ENCODE results near the gene KCNK10. TPM values are rescaled to one million over a fixed set of nuclear protein-coding genes. Genes with fewer than 3 reads are reported as not detected.

Gene KCNK10
- total RNA-seq, 1 donor = not detected

- H3K4me3 ChIP-seq (ENCODE audit: low read depth, low read length) = no peak overlapping the region
- TF ChIP-seq CTCF (IDR thresholded peaks at IDR 0.05; ENCODE audit: insufficient read depth, low read length) = no peak
- DNase-seq (ENCODE audit: low read depth) = no peak
Observed at GRCh38 chr14:88323523-88324199, 592 bp upstream of the KCNK10 start.

- no peak for TF ChIP-seq CTCF (IDR thresholded peaks at IDR 0.05; ENCODE audit: insufficient read depth, low read length)
- no peak overlapping the region for H3K4me3 ChIP-seq (ENCODE audit: low read depth, low read length)
- DNase-seq (ENCODE audit: low read depth) = peak; percentile 1
Observed at GRCh38 chr14:88322504-88323085, 474 bp downstream of the KCNK10 start.

- no peak overlapping the region for H3K4me3 ChIP-seq (ENCODE audit: low read depth, low read length)
- no peak for DNase-seq (ENCODE audit: low read depth)
- TF ChIP-seq CTCF (IDR thresholded peaks at IDR 0.05; ENCODE audit: insufficient read depth, low read length) = no peak
Observed at GRCh38 chr14:88321692-88322503, 1.2 kb downstream of the KCNK10 start.

GRCh38 chr14:88318406-88318805 lies 4.7 kb downstream of the KCNK10 start:
- TF ChIP-seq CTCF (IDR thresholded peaks at IDR 0.05; ENCODE audit: insufficient read depth, low read length) = no peak
- H3K4me3 ChIP-seq (ENCODE audit: low read depth, low read length) = no peak overlapping the region
- no peak for DNase-seq (ENCODE audit: low read depth)

- TF ChIP-seq CTCF (IDR thresholded peaks at IDR 0.05; ENCODE audit: insufficient read depth, low read length) = no peak
- H3K4me3 ChIP-seq (ENCODE audit: low read depth, low read length) = no peak overlapping the region
- DNase-seq (ENCODE audit: low read depth) = no peak
Observed at GRCh38 chr14:88316521-88316920, 6.5 kb downstream of the KCNK10 start.

GRCh38 chr14:88312257-88312656 lies 10.8 kb downstream of the KCNK10 start:
- DNase-seq (ENCODE audit: low read depth) = no peak
- no peak for TF ChIP-seq CTCF (IDR thresholded peaks at IDR 0.05; ENCODE audit: insufficient read depth, low read length)
- no peak overlapping the region for H3K4me3 ChIP-seq (ENCODE audit: low read depth, low read length)
